Middle frontal gyrus (tissue), 1 donor: ENCODE results near the gene UBE2G1.

Experiments
- DNase-seq: peaks from one replicate; pipeline ENCODE4 v3.0.0-alpha.2; 2015; ENCODE audit warnings: low spot score; ENCODE audit errors: extremely low spot score

Gene UBE2G1

GRCh38 chr17:4334776-4335584 lies 31.5 kb downstream of the UBE2G1 start:
- no peak for DNase-seq

- DNase-seq: no peak
Observed at GRCh38 chr17:4334332-4334731, 32.1 kb downstream of the UBE2G1 start.

GRCh38 chr17:4333041-4333440 lies 33.4 kb downstream of the UBE2G1 start:
- no peak for DNase-seq

- DNase-seq: no peak
Observed at GRCh38 chr17:4332296-4332970, 34.0 kb downstream of the UBE2G1 start.

- no peak for DNase-seq
Observed at GRCh38 chr17:4331614-4332013, 34.9 kb downstream of the UBE2G1 start.

GRCh38 chr17:4329838-4330237 lies 36.6 kb downstream of the UBE2G1 start:
- no peak for DNase-seq

GRCh38 chr17:4327606-4328005 lies 38.9 kb downstream of the UBE2G1 start:
- DNase-seq: no peak

- DNase-seq: no peak
Observed at GRCh38 chr17:4326608-4327007, 39.9 kb downstream of the UBE2G1 start.

GRCh38 chr17:4326112-4326511 lies 40.4 kb downstream of the UBE2G1 start:
- DNase-seq: no peak

GRCh38 chr17:4324463-4324862 lies 42.0 kb downstream of the UBE2G1 start:
- DNase-seq: no peak

GRCh38 chr17:4319221-4319620 lies 47.3 kb downstream of the UBE2G1 start:
- DNase-seq: no peak

- no peak for DNase-seq
Observed at GRCh38 chr17:4318596-4318995, 47.9 kb downstream of the UBE2G1 start.

GRCh38 chr17:4318186-4318585 lies 48.3 kb downstream of the UBE2G1 start:
- no peak for DNase-seq

GRCh38 chr17:4317610-4318009 lies 48.9 kb downstream of the UBE2G1 start:
- DNase-seq: no peak

GRCh38 chr17:4316648-4317047 lies 49.8 kb downstream of the UBE2G1 start:
- no peak for DNase-seq

GRCh38 chr17:4314618-4315017 lies 51.9 kb downstream of the UBE2G1 start:
- DNase-seq: no peak

GRCh38 chr17:4314179-4314578 lies 52.3 kb downstream of the UBE2G1 start:
- DNase-seq: no peak

GRCh38 chr17:4313221-4314114 lies 53.0 kb downstream of the UBE2G1 start:
- DNase-seq: no peak

- no peak for DNase-seq
Observed at GRCh38 chr17:4310354-4311060, 56.0 kb downstream of the UBE2G1 start.

GRCh38 chr17:4309897-4310296 lies 56.6 kb downstream of the UBE2G1 start:
- no peak for DNase-seq
